Neural cell (in vitro differentiated cells): Measurements from ENCODE around the gene KIF5B. TPM values are rescaled to one million over a fixed set of nuclear protein-coding genes. Genes with fewer than 3 reads are reported as not detected.

Experiments
- H2AFZ ChIP-seq: fragments of 200-600, 300-800 bp; sonication (generic), shearing (Covaris generic); 2 replicates; pipeline ENCODE4 v1.6.0; 2014; ENCODE audit warnings: low read depth, mild to moderate bottlenecking, antibody characterized with exemption, low read length, moderate library complexity
- H3F3A ChIP-seq: fragments of 200-600 bp; shearing (Covaris generic); 2 replicates; pipeline ENCODE4 v1.6.1; 2016; ENCODE audit warnings: mild to moderate bottlenecking, moderate library complexity, mixed read lengths, antibody characterized with exemption, low read length; ENCODE audit not compliant: insufficient read depth, poor library complexity, severe bottlenecking
- H3K27ac ChIP-seq: fragments of 200-600, 300-800 bp; sonication (generic), shearing (Covaris generic); 2 replicates; pipeline ENCODE4 v1.5.1; 2014; ENCODE audit warnings: mild to moderate bottlenecking, low read length, moderate library complexity
- H3K27me3 ChIP-seq: fragments of 300-800, 200-600 bp; sonication (generic), shearing (Covaris generic); 2 replicates; pipeline ENCODE4 v1.6.0; 2014; ENCODE audit warnings: mild to moderate bottlenecking, low read depth, low read length, moderate library complexity; ENCODE audit not compliant: insufficient read depth
- H3K36me3 ChIP-seq: fragments of 300-800, 200-600 bp; sonication (generic), shearing (Covaris generic); 2 replicates; pipeline ENCODE4 v1.5.1; 2014; ENCODE audit warnings: mild to moderate bottlenecking, antibody characterized with exemption, low read length, moderate library complexity; ENCODE audit not compliant: insufficient read depth
- H3K4me2 ChIP-seq: fragments of 300-800, 200-600 bp; sonication (generic), shearing (Covaris generic); 2 replicates; pipeline ENCODE4 v1.6.0; 2014; ENCODE audit warnings: mild to moderate bottlenecking, low read length
- H3K4me3 ChIP-seq: fragments of 300-800, 200-600 bp; sonication (generic), shearing (Covaris generic); 2 replicates; pipeline ENCODE4 v1.5.1; 2014; ENCODE audit warnings: mild to moderate bottlenecking, low read length, moderate library complexity
- H3K79me2 ChIP-seq: fragments of 200-600 bp; shearing (Covaris generic); replicated peaks from 2 replicates; pipeline ENCODE4 v1.6.0; 2014; ENCODE audit warnings: mild to moderate bottlenecking, low read length, moderate library complexity; ENCODE audit not compliant: insufficient read depth
- H3K9ac ChIP-seq: fragments of 300-800, 200-600 bp; sonication (generic), shearing (Covaris generic); 2 replicates; pipeline ENCODE4 v1.6.1; 2016; ENCODE audit warnings: mild to moderate bottlenecking, low read length, mixed read lengths
- H3K9me2 ChIP-seq: fragments of 200-600 bp; shearing (Covaris generic); 2 replicates; pipeline ENCODE4 v1.6.1; 2016; ENCODE audit warnings: mild to moderate bottlenecking, low read length, mixed read lengths; ENCODE audit not compliant: insufficient read depth
- H3K9me3 ChIP-seq: fragments of 200-600, 300-800 bp; sonication (generic), shearing (Covaris generic); 2 replicates; pipeline ENCODE4 v1.6.1; 2016; ENCODE audit warnings: mild to moderate bottlenecking, mixed run types, low read length, moderate library complexity, mixed read lengths
- H4K20me1 ChIP-seq: fragments of 200-600 bp; shearing (Covaris generic); 2 replicates; pipeline ENCODE4 v1.6.1; 2016; ENCODE audit warnings: mild to moderate bottlenecking, mixed run types; ENCODE audit not compliant: insufficient read depth
- CTCF ChIP-seq: fragments of 450-650 bp; IDR thresholded peaks from 2 replicates; pipeline ENCODE4 v1.5.1; 2014; ENCODE audit warnings: antibody characterized with exemption, mild to moderate bottlenecking, moderate library complexity; ENCODE audit not compliant: poor library complexity, severe bottlenecking
- EP300 ChIP-seq: fragments of 450-650 bp; conservative IDR thresholded peaks from 2 replicates; pipeline ENCODE4 v1.6.1; 2014; ENCODE audit warnings: antibody characterized with exemption, mild to moderate bottlenecking, moderate library complexity; ENCODE audit not compliant: poor library complexity, severe bottlenecking
- EZH2 ChIP-seq: fragments of 200-600, 300-800 bp; shearing (Covaris generic), sonication (generic); IDR thresholded peaks from 2 replicates; pipeline ENCODE4 v1.6.1; 2014; ENCODE audit warnings: antibody characterized with exemption, low read length, borderline replicate concordance, mild to moderate bottlenecking; ENCODE audit not compliant: insufficient read depth, poor library complexity, severe bottlenecking
- MXI1 ChIP-seq: fragments of 450-650 bp; conservative IDR thresholded peaks from 2 replicates; pipeline ENCODE4 v1.6.1; 2014; ENCODE audit warnings: antibody characterized with exemption, mild to moderate bottlenecking; ENCODE audit not compliant: poor library complexity, severe bottlenecking
- POLR2AphosphoS5 ChIP-seq: IDR thresholded peaks from 2 replicates; pipeline ENCODE4 v1.6.1; 2012
- RAD21 ChIP-seq: fragments of 450-650 bp; conservative IDR thresholded peaks from 2 replicates; pipeline ENCODE4 v1.6.1; 2014; ENCODE audit warnings: antibody characterized with exemption, mild to moderate bottlenecking, moderate library complexity
- REST ChIP-seq: IDR thresholded peaks from 2 replicates; pipeline ENCODE4 v1.6.1; 2012; ENCODE audit warnings: borderline replicate concordance
- SMC3 ChIP-seq: fragments of 450-650 bp; conservative IDR thresholded peaks from 2 replicates; pipeline ENCODE4 v1.6.1; 2014; ENCODE audit warnings: antibody characterized with exemption, mild to moderate bottlenecking, moderate library complexity; ENCODE audit not compliant: poor library complexity
- TAF1 ChIP-seq: IDR thresholded peaks from 2 replicates; pipeline ENCODE4 v1.6.1; 2012; ENCODE audit warnings: low read depth
- polyA plus RNA-seq: library from polyadenylated mRNA; depleted of rRNA; stranded (reverse); fragments of >200 nt; gene quantifications from 2 replicates; pipeline ENCODE4 v1.2.3, GENCODE V29; 2014

KIF5B gene
- polyA plus RNA-seq, 1 donor from 2014 or later, result 96.3 TPM

GRCh38 chr10:31975157-31975765 lies 81.0 kb downstream of the KIF5B start:
- H3K4me3 ChIP-seq, result no peak overlapping the region

GRCh38 chr10:31974434-31975124 lies 81.6 kb downstream of the KIF5B start:
- Histone ChIP-seq H3K9me3 (no peaks in the 10 kb centered on the region), H2AFZ (no peak overlapping the region)

More at GRCh38 chr10:31975157-31975765, 81.0 kb downstream of the KIF5B start:
- TF ChIP-seq REST, result no peak
- TF ChIP-seq TAF1, result no peak
- Histone ChIP-seq H3F3A (no peaks in the 10 kb centered on the region), H3K9me2 (no peaks in the 10 kb centered on the region), H3K27me3 (no peaks in the 10 kb centered on the region), H3K36me3 (no peaks in the 10 kb centered on the region), H3K9ac (no peak overlapping the region), H2AFZ (no peak overlapping the region), H3K27ac (no peak overlapping the region), H3K79me2 (no peaks in the 10 kb centered on the region), H4K20me1 (no peaks in the 10 kb centered on the region), H3K9me3 (no peaks in the 10 kb centered on the region), H3K4me2 (no peak overlapping the region)

More at GRCh38 chr10:31974434-31975124, 81.6 kb downstream of the KIF5B start:
- TF ChIP-seq REST (no peak), EZH2 (no peak), TAF1 (no peak), CTCF (no peak), RAD21 (no peak), EP300 (no peak), MXI1 (no peak), SMC3 (no peak), POLR2AphosphoS5 (no peak)
- Histone ChIP-seq H3K9ac (no peak overlapping the region), H3K4me3 (no peak overlapping the region), H3K36me3 (no peaks in the 10 kb centered on the region), H3K27me3 (no peaks in the 10 kb centered on the region), H3K4me2 (no peak overlapping the region), H3F3A (no peaks in the 10 kb centered on the region), H3K79me2 (no peaks in the 10 kb centered on the region), H3K9me2 (no peaks in the 10 kb centered on the region), H3K27ac (no peak overlapping the region), H4K20me1 (no peaks in the 10 kb centered on the region)
